ENCODE results near the gene RNF130. TPM values are rescaled to one million over a fixed set of nuclear protein-coding genes. Genes with fewer than 3 reads are reported as not detected.

The RNF130 gene
- total RNA-seq, 1 experiment from 2014 or later: 58.5 TPM

- peak; percentile 95 for TF ChIP-seq ZNF219 (CRISPR knock-in tag; IDR thresholded peaks at IDR 0.05; ENCODE audit: borderline replicate concordance)
- TF ChIP-seq, protein P1, sequence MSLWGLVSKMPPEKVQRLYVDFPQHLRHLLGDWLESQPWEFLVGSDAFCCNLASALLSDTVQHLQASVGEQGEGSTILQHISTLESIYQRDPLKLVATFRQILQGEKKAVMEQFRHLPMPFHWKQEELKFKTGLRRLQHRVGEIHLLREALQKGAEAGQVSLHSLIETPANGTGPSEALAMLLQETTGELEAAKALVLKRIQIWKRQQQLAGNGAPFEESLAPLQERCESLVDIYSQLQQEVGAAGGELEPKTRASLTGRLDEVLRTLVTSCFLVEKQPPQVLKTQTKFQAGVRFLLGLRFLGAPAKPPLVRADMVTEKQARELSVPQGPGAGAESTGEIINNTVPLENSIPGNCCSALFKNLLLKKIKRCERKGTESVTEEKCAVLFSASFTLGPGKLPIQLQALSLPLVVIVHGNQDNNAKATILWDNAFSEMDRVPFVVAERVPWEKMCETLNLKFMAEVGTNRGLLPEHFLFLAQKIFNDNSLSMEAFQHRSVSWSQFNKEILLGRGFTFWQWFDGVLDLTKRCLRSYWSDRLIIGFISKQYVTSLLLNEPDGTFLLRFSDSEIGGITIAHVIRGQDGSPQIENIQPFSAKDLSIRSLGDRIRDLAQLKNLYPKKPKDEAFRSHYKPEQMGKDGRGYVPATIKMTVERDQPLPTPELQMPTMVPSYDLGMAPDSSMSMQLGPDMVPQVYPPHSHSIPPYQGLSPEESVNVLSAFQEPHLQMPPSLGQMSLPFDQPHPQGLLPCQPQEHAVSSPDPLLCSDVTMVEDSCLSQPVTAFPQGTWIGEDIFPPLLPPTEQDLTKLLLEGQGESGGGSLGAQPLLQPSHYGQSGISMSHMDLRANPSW (CRISPR knock-in tag; conservative IDR thresholded peaks at IDR 0.05; ENCODE audit: low read depth): no peak; the same call in 1 of the 2 replicates
- TF ChIP-seq ETV6 (CRISPR knock-in tag; IDR thresholded peaks at IDR 0.05): peak; percentile 98
- TF ChIP-seq ZSCAN18 (CRISPR knock-in tag; IDR thresholded peaks at IDR 0.05): no peak
- TF ChIP-seq, protein P2, sequence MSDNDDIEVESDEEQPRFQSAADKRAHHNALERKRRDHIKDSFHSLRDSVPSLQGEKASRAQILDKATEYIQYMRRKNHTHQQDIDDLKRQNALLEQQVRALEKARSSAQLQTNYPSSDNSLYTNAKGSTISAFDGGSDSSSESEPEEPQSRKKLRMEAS (CRISPR knock-in tag; IDR thresholded peaks at IDR 0.05): peak; percentile 100; the same call in 1 of the 2 replicates
- no peak for TF ChIP-seq ZNF281 (CRISPR knock-in tag; IDR thresholded peaks at IDR 0.05)
- no peak for TF ChIP-seq FOXJ3 (CRISPR knock-in tag; IDR thresholded peaks at IDR 0.05; ENCODE audit: borderline replicate concordance)
- TF ChIP-seq, protein P3, sequence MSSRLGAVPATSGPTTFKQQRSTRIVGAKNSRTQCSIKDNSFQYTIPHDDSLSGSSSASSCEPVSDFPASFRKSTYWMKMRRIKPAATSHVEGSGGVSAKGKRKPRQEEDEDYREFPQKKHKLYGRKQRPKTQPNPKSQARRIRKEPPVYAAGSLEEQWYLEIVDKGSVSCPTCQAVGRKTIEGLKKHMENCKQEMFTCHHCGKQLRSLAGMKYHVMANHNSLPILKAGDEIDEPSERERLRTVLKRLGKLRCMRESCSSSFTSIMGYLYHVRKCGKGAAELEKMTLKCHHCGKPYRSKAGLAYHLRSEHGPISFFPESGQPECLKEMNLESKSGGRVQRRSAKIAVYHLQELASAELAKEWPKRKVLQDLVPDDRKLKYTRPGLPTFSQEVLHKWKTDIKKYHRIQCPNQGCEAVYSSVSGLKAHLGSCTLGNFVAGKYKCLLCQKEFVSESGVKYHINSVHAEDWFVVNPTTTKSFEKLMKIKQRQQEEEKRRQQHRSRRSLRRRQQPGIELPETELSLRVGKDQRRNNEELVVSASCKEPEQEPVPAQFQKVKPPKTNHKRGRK (CRISPR knock-in tag; IDR thresholded peaks at IDR 0.05; ENCODE audit: borderline replicate concordance): no peak
- TF ChIP-seq CREM (CRISPR knock-in tag; IDR thresholded peaks at IDR 0.05): peak; percentile 90
- TF ChIP-seq EMX1 (CRISPR knock-in tag; IDR thresholded peaks at IDR 0.05): peak; percentile 80; the same call in 1 of the 2 replicates
These were observed at the start of gene RNF130 (continued) for GRCh38 chr5:180071531-180072255.

GRCh38 chr5:180120237-180121101, 48.9 kb upstream of the RNF130 start:
- no peaks in the 10 kb centered on the region; the same call in 1 of the 2 replicates for H3K4me1 Mint-ChIP-seq
- ATAC-seq: no peak
- H3K27me3 Mint-ChIP-seq (ENCODE audit: low read depth): no peaks in the 10 kb centered on the region
- no peak for DNase-seq (ENCODE audit: low spot score)
- no peak overlapping the region for H3K4me3 Mint-ChIP-seq
- ChIA-PET CTCF (no interaction called here), POLR2A (no interaction called here)
- H3K36me3 Mint-ChIP-seq: no peaks in the 10 kb centered on the region
- H3K27ac Mint-ChIP-seq: no peak overlapping the region
- no peaks in the 10 kb centered on the region for H3K9me3 Mint-ChIP-seq
- TF ChIP-seq ELF4 (CRISPR knock-in tag; IDR thresholded peaks at IDR 0.05; ENCODE audit: low read depth) (no peak), ZNF121 (CRISPR knock-in tag; IDR thresholded peaks at IDR 0.05) (no peak), ZNF263 (CRISPR knock-in tag; IDR thresholded peaks at IDR 0.05; ENCODE audit: low read depth) (no peak), PRRX2 (CRISPR knock-in tag; IDR thresholded peaks at IDR 0.05) (no peak), ZNF423 (CRISPR knock-in tag; IDR thresholded peaks at IDR 0.05) (no peak), ZBTB43 (CRISPR knock-in tag; IDR thresholded peaks at IDR 0.05) (no peak)
- TF ChIP-seq, protein P2 (CRISPR knock-in tag; IDR thresholded peaks at IDR 0.05): no peak
- TF ChIP-seq, protein P4, sequence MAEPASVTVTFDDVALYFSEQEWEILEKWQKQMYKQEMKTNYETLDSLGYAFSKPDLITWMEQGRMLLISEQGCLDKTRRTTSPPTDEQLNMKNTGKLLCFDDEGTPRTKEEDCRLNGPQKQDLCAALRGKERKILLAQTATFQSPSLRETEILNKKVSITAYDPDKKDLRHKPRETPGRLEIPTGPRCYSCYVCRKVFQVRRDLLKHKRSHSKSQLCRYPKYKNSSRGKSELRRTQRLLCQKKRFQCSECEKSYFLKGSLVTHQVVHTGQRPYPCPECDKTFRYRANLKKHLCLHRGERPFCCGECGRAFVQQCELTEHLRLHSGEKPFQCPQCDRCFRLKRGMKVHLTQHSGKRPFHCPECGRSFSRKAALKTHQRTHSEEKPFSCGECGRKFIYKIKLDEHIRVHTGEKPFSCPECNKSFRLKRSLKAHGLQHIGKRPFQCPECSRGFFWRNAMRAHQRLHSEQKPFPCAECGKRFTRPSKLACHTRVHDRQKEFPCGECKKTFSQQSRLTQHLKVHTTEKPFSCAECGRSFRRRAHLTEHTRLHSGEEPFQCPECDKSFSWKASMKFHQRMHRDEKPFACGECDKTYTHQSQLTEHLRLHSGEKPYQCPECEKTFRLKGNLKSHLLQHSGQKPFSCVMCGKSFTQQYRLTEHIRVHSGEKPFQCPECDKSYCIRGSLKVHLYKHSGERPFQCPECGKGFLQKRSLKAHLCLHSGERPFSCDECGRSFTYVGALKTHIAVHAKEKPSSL (CRISPR knock-in tag; conservative IDR thresholded peaks at IDR 0.05): no peak
- TF ChIP-seq, protein P1 (CRISPR knock-in tag; conservative IDR thresholded peaks at IDR 0.05; ENCODE audit: low read depth): no peak
